Thyroid gland (tissue), 4 donors: ENCODE data around the gene PCP4L1.

Experiments
- CTCF ChIP-seq, 6 experiments: fragments of 200-600 bp in 3 of 6; fragments of 450-650 bp in 3 of 6; sonication (generic) in 3 of 6; IDR thresholded peaks; one replicate each; pipeline ENCODE4 v1.5.1; 2016 to 2019; ENCODE audit warnings: antibody characterized with exemption in 6 of 6, mild to moderate bottlenecking in 2 of 6, inconsistent platforms in 1 of 6, moderate library complexity in 1 of 6
- POLR2A ChIP-seq, 2 donors: fragments of 450-650 bp; IDR thresholded peaks; one replicate each; pipeline ENCODE4 v1.6.1; 2017; ENCODE audit warnings: antibody characterized with exemption in 2 of 2, mild to moderate bottlenecking in 2 of 2, moderate library complexity in 1 of 2

- no peak for TF ChIP-seq CTCF (IDR thresholded peaks at IDR 0.05)
- TF ChIP-seq POLR2A (IDR thresholded peaks at IDR 0.05) = no peak
These were observed 8.3 kb downstream of the PCP4L1 start for GRCh38 chr1:161266836-161267235.
